ENCODE results near the gene CCDC175.

Gene CCDC175

GRCh38 chr14:59481871-59482540 is 94.6 kb downstream of the CCDC175 start:
- DNase-seq: peak; percentile 30

- DNase-seq: no peak
These were observed 95.2 kb downstream of the CCDC175 start for GRCh38 chr14:59481407-59481806.

GRCh38 chr14:59480166-59480565 is 96.4 kb downstream of the CCDC175 start:
- no peak for DNase-seq

- no peak for DNase-seq
These were observed 98.1 kb downstream of the CCDC175 start for GRCh38 chr14:59478540-59478939.

DNA sequence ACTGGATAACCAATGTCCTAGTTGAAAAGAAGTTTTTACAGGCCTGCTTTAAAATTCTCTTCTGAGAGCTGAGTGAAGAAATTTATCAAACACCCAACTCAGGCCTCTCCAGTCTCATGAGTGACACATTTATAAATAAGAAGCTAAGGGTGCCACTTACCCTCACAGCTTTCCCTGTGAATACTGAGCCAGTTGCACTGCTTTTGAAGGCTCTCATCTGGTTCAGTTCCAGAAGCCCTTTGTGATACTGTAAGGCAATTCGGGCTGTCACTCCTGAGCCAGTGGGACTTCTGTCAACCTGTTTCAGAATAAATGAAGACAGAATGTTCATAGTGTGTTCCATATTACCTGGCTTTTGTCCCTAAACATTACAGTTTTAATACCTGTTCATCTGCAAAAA is 100.9 kb downstream of the CCDC175 start:
- DNase-seq: no peak

DNA sequence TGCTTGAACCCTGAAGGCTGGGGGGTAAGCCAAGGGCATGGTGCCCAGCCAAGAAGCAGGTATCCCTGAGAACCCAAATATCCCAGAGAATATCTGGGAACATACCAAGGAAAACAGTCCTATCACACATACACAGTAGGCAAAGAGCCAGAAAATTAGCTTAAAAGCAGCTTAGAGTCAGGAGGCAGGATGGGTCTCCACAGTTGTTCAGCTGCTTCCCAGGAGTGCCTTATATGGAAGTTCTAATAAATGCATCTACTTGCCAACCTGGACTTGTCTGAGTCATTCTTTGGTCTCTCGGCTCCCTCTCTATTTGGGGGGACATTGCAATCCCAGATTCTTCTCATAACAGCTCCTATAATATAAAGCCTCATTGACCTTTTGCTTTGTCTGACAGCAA is 102.4 kb downstream of the CCDC175 start:
- DNase-seq: no peak

- DNase-seq: peak; percentile 83
These were observed 111.1 kb downstream of the CCDC175 start, which contains the start of gene GPR135 for GRCh38 chr14:59465316-59466135. Gene GPR135, minus strand, starts transcription at chr14:59465380. Its CDS starts 154 bp downstream, at chr14:59465226.

DNA sequence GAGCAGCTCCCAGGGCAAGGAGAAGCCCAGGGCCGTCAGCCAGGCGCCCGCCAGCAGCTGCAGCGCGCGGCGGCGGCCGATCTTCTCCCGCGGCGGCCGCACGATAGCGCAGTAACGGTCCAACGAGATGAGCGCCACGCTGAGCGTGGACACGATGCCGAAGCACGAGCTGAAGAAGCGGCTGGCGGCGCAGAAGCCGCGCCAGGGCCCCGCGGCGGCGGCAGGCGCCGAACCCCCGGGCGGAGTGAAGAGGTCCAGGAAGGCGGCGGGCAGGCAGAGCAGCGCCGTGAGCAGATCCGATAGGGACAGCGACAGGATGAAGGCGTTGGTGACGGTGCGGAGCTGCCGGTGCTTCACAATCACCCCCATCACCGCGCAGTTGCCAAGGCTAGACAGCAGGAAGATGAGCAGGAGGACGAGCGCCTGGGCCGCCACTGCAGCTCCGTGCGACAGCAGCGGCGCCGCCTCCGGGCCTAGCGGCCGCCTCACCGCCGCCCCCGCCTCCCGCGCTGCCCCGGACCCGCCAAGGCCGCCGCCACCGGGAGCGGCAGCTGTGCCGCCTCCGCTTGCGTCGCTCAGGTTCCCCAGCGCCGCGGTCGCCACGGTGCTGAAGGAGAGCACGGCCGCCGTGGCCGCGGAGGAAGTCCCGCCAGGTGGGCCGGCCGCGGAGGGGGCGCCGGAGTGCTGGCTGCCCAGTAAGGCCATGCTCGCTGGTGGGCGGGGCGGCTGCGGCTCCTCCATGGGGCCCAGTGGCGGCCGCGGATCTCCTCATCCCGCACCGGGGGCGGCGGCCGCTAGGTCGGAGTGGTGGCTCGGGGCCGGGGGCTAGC is 111.9 kb downstream of the CCDC175 start:
- peak; percentile 83 for DNase-seq

- DNase-seq: peak; percentile 74
These were observed 112.7 kb downstream of the CCDC175 start for GRCh38 chr14:59463787-59464485.

DNA sequence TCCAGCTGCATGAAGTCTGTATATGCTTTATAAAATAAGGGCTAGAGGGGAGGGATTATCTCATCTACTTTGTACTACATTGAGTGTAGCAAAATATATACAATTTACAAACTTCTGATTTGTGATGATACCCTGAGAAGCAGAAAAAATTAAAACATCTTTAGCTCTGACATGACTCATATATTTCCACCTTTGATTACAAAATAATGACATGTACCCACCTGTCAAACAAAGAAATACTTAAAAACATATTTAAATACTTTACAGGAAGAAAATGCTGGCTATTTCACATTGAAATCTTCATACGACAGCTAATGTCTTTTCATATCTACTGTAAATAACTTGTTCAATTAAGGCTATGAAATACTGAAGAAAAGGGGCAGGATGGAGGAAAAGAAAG is 114.7 kb downstream of the CCDC175 start:
- no peak for DNase-seq

GRCh38 chr14:59460378-59460777 is 116.2 kb downstream of the CCDC175 start:
- DNase-seq: no peak

DNA sequence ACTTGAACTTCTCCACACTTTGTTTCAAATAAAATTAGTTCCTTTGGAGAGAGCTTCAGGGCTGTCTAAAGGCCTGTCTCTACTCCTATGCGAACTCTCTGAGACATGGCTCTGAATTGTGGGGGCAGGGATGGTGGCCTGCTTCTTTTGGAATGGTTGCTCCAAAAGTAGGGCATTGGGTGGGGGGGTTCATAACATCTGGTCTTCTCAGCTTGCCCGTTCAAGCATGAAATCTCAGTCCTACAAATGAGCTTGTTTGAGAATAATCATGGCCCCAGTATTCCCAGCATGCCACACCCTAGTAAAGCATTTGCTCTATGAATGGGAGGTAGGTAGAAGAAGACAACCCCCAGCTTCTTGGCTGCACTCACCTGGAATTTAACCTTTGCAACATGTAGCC is 118.1 kb downstream of the CCDC175 start:
- no peak for DNase-seq

DNA sequence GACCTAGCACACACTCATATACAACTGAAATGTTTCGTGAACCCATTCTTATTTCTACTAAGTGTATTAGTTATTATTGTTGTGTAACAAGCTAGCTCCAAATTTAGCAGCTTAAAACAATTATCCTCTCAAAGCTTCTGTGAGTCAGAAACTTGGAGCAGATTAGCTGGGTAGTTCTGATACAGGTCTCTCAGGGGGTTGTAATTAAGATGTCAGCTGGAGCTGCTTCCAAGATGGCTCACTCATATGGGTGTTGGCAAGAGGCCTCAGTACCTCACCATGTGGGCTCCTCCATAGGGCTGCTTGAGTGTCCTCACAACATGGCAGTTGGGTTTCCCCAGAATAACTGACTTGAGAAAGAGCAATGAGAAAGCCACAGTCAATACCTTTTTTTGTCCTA is 121.2 kb downstream of the CCDC175 start:
- no peak for DNase-seq
